ENCODE data around the gene ZNF723.
"Not testable (repeated sequence)": the region's sequence is repeated elsewhere in the genome, so short reads cannot be mapped to it uniquely, and the experiment has no call there.

Gene ZNF723

DNA sequence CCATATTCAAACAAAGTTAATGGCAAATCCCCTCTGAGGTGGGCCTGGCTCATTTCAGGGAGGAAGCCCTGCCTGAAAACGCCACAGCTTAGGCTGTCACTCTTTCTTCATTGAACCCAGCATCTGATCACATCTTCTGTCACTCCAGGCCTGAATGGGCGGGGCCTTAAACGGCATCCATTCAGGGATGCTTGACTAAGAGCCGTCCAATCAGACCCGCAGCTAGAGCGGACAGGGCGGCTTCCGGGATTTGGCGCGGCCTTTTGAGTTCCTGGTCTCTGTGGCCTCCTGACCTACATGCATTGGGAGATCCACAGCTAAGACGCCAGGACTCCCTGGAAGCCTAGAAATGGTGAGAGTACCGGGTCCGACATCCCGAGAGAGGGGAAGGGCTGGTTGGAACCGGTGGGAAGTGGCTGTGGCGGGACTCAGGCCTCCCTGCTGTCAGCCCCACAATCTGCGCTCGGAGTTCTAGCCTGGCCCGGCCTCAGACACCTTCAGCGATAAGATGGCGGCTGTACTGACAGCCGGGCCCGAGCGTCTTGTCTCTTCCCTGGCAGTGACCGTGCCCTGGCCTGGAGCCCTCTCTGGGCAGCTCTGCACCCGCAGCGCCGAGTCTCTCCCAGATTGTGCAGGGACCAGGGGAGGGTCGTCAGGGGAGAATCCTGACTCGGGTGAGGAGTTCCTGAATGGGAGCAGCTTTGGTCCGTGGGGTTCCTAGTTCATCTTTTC, at the start of gene ZNF723:
ZNF723 (plus strand) TSS at position 261 of the 732 bp plus-strand sequence; CDS start at position 350, 89 bp downstream.
- DNase-seq = no peak

DNA sequence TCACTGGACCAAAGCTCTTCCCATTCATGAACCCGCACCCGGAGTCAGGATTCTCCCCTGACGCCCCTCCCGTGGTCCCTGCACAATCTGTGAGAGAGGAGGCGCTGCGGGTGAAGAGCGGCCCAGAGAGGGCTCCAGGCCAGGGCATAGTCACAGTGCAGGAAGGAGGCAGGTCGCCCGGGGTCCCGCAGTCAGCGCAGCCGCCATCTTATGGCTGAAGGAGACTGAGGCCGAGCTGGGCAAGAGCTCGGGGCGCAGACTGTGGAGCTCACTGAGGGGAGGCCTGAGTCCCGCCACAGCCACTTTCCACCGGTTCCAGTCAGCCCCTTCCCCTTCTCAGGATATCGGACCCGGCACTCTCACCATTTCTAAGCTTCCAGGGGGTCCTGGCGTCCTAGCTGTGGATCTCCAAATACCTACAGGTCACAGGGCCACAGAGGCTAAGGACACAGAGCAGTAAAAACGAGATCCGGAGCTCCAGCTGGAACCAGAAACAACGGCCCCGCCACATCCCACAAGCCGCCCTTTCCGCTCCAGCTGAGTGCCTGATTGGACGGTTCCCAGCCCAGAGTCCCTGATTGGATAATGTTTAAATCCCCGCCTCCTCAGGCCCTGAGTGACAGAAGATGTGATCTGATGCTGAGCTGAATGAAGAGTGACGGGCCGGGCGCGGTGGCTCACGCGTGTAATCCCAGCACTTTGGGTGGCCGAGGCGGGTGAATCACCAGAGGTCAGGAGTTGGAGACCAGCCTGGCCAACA, 48.3 kb upstream of the ZNF723 start, which contains the start of gene ZNF99:
ZNF99 (minus strand) TSS at position 501 of the 760 bp plus-strand sequence; CDS start at position 366, 135 bp downstream.
- DNase-seq = no peak

DNA sequence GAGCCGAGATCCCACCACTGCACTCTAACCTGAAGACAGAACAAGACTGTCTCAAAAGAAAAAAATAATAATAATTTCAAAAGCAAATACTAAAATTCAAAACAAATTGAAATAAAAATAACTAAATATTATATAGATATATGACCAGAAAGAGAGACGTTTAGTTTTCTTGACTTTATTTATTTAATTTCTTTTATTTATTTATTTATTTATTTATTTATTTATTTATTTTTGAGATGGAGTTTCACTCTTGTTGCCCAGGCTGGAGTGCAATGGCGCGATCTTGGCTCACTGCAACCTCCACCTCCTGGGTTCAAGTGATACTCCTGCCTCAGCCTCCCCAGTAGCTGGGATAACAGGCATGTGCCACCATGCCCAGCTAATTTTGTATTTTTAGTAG, 39.2 kb upstream of the ZNF723 start:
- not testable (repeated sequence) for DNase-seq

DNA sequence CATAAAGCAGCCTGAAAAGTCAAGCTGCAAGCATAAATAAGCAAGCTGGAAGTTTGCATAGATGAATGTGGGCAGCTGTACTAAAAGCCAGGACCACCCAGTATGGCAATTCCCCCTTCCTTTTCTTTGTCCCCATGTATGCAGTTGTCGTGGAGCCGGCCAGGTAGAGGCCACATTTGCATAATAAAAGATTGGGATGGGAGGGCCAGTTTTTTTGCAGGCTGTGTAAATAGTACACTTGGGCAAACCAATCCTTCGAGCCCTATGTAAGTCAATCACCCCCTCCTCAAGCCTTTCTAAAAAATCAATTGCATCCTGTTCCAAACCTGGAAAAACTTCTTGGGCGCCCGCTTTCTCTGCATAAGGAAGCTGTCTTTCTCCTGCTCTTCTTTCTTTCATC, 35.1 kb upstream of the ZNF723 start:
- DNase-seq = no peak

DNA sequence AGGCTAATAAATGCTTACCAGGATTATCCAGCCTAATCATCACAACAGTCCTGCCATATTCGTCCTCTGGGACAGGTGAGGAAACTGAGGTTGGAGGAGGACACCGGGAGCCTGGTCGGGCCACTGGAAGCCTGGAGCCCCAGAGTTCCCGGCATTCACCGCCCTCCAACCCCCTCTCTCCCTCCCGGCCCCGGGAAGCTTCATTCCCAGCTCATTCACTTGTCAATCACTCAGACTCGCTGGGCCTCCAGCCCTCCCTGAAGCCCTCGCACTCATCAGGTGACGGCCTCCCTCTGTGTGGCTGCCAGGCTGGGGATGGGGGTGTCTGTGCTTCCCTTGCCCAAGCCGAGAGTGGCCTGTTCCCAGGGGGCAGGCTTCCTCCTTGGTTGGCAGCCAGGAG, 25.7 kb upstream of the ZNF723 start:
- no peak for DNase-seq

DNA sequence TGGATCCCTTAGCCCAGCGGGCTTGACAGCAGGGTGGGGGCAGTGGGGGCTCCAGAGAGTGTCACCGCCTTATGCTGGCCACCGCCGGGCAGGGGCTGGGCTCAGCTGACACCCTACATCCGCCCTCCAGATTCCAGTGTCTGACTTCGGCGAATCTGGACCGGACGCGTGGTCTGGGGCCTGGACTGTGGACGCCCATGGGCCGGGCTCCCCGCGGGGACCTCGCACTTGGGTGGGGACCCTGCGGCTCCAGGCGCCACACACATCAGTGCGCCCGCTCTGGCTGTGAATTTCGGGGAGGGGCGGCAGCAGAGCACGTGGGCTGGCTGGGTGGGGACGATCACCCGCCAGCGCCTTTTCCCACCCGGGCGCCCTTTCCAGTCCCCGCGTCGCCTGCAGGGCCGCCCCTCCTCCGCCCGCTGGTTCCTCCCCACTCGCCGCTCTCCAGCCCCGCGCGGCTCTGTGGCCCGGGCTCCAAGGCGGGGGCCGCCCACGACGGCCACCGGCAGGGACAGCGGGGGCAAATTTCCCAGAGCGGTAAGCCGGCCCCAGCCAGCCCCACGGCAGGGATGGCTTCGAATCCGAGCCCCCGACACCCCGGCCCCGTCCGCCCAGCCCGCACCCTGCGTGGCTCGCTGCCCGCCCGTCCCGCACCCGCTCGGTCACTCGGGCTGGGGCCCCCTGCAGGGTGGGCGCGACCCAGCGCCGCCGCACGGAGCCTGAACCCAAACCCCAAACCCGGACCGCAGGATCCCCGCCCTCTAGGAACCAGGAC, 24.8 kb upstream of the ZNF723 start:
- DNase-seq = no peak

DNA sequence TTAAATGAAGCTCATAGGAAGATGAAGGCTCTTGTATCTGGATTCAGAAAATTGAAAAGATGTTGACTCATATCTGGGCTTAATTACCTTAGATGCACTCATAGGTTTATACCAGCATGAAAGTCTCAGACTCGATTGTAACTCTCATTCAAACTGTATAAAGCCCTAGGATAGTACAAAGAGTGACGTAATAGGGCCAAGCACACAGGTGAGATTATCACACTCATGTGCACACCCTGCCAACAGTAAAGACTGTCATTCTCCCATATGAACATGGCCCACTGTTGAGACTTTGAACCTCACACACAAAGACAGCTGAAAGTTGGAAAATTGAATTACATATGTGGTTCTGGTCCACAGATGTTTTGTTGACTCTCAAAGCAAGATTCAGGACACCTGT, 18.0 kb upstream of the ZNF723 start:
- no peak for DNase-seq

DNA sequence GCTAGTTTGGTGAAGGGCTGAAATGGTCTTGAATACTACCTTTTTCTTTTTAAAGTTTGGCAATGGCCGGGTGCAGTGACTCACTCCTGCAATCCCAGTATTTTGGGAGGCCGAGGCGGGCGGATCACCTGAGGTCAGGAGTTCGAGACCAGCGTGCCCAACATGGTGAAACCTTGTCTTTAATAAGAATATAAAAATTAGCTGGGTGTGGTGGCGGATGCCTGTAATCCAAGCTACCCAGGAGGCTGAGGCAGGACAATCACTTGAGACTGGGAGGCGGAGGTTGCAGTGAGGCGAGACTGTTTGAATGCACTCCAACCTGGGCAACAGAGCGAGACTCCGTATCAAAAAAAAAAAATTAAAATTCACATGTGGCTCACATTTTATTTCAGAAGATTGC, 880 bp upstream of the ZNF723 start:
- DNase-seq = no peak

DNA sequence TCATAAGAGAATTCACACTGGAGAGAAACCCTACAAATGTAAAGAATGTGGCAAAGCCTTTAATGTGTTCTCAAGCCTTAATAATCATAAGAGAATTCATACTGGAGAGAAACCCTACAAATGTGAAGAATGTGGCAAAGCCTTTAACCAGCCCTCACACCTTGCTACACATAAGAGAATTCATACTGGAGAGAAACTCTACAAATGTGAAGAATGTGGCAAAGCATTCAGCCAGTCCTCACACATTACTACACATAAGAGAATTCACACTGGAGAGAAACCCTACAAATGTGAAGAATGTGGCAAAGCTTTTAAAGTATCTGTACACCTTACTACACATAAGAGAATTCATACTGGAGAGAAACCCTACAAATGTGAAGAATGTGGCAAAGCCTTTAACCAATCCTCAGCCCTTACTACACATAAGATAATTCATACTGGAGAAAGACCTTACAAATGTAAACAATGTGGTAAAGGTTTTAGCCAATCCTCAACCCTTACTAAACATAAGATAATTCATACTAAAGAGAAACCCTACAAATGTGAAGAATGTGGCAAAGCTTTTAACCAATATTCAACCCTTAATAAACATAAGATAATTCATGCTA, 25.7 kb downstream of the ZNF723 start:
- DNase-seq = not testable (repeated sequence)

DNA sequence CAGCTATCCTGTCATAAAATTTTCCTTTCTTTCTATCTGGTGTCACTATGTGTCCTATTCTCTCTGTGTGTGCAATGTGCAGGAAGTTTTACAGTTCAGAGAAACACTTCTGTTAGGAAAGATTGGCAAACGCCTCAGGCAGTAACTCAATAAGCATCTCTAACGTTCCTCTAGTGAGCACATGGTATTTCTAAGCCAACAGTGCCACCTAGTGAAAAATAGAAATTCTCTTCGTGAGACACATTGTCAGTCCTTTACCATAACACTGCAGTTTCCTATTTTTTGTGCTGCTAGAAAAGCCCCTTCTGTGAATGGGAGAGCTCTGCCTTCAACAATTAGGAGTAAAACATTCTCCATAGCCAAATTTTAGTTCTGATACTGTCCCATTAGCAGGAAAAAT, 50.7 kb downstream of the ZNF723 start:
- DNase-seq = peak; percentile 0

DNA sequence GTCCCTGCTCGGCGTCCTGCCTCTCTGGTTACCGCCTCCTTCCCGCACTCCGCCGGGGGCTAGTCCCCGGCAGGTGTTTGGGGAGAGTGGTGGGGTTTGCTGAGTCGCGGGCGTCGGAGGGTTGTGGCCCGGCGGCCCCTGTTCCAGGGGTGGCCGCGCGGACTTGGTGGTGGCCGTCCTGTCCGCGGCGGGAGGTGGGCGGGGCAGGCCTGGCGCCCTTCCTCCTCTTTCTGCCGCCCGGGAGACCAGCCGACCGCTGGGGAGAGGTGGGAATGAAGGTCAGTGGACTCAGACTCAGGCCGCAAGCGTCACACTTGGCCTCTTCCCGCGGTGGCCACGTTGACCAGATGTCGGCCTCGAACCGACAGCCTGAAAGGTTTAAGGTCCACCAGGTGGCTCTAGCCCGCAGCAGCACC, 61.8 kb downstream of the ZNF723 start:
- no peak for DNase-seq

DNA sequence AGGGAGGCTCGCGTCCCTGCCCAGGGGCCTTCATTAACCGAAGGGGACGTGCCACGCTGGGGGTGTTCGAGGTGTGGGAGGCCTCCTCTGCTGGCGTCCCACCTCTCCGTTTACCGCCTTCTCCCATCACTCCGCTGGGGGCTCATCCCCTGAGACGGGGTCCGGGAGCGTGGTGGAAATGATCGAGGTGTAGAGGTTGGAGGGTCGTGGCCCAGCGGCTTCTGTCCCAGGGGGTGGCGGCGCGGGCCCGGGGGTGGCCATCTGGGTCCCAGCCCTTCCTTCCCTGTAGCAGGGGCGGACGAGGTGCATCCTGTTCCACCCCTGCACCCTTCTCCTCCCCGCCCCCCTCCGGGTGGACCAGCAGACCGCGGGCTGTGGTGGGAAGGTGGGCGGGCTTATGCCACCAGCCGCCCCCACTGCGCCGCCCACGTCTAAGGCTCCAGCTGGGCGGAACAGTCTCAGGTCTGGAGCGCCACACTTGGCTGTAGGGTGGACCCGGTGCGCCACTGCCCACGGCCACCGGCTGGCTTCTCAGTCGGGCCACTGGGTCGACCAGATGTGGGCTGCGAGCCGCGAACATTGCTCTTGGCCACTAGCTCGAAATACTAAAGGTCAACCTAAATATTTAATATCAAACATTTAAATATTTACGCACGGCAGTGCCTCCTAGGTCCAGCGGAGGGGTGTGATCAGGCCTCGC, 69.5 kb downstream of the ZNF723 start:
- DNase-seq = no peak

Data from kidney glomerular epithelial cell (primary cell).